HG03565 (cell line): ENCODE results near the gene ATXN2.

Source experiments
- ATAC-seq: cut with Tn5 transposase; IDR thresholded peaks from one replicate; pipeline ENCODE4 v1.9.1; 2021; ENCODE audit warnings: mild to moderate bottlenecking, moderate library complexity; ENCODE audit not compliant: unreplicated experiment

The ATXN2 gene

GRCh38 chr12:111454716-111455447, 144.2 kb downstream of the ATXN2 start:
- ATAC-seq: no peak

DNA sequence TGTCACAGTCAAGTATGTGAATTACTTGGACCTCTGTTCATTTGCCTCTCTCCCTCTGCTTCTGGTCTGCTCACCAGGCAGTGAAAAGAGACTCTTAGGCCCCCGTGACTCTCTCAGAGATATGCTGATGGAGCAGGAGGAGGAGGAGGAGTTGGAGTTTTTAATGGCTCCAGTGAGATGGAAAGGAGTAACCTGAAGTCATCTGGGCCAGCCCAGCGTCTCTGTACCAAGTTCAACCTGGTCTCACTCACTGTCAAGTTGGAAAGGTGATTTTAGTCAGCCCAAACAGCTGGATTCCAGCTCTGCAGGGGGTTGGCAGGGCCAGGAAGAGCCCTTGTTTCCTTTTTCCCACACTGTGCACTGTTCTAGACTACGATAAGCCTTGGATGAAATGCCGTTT, 144.8 kb downstream of the ATXN2 start:
- ATAC-seq: no peak

DNA sequence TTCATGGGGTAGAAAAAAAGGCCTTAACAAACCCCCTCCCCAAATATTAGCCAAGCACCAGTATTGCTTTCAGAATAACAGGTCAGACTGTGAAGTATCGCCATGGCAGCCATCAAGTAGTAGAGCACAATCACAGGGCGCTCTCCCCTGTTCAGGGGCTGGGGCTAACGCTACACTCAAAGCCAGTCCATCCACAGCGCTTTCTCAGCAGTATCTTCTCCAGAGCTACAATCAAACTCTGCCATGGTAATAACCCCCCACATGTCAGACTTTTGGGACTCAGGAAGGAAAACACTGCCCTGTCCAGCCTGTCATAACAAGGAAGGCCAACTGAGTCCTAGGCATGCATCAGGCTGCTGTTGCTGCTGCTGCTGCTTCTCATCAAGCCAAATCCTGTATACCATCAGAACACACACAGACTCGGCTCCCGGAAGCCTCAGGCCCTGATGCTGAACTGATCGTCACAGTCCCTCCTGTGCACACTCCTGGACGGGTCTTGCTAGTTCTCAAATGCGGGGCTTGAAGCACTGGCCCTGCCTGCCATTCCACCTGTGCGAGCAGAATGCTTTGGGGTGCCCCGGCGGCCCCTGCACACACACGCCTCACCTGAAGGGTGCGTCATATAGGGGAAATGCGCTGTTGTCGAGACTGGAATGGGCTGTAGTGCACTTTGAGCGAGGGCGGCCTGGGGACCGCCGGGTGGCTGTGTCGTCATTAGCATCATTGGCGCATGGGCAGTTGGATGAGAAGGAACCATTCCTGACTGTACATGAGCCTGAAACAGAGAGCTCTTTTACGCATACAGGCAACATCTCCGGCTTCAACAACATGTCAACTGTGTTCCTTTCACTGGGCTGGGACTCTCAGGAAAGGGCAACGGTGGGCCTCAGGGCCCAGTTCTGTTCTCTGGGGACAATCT, 145.8 kb downstream of the ATXN2 start:
- ATAC-seq: no peak

GRCh38 chr12:111451649-111452129, 147.4 kb downstream of the ATXN2 start:
- no peak for ATAC-seq

DNA sequence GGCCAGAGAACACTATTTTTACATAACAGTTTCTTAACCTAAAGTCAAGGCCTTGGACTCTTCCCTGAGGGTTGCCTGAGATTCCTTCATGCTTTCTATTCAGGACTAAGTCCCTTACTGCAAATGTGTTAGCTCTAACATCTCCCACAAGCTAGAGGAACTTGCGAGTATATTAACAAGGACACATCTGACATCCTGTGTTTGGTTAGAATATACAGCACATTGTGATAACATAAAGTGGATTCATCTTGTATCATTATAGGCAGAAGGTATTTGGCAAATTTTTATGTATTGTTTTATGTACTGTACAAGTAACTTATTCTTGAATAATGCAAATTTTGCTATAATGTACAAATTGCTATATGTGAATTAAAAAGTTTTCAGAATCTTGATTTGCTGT, 147.9 kb downstream of the ATXN2 start:
- ATAC-seq: no peak

GRCh38 chr12:111450676-111451075, 148.4 kb downstream of the ATXN2 start:
- no peak for ATAC-seq

DNA sequence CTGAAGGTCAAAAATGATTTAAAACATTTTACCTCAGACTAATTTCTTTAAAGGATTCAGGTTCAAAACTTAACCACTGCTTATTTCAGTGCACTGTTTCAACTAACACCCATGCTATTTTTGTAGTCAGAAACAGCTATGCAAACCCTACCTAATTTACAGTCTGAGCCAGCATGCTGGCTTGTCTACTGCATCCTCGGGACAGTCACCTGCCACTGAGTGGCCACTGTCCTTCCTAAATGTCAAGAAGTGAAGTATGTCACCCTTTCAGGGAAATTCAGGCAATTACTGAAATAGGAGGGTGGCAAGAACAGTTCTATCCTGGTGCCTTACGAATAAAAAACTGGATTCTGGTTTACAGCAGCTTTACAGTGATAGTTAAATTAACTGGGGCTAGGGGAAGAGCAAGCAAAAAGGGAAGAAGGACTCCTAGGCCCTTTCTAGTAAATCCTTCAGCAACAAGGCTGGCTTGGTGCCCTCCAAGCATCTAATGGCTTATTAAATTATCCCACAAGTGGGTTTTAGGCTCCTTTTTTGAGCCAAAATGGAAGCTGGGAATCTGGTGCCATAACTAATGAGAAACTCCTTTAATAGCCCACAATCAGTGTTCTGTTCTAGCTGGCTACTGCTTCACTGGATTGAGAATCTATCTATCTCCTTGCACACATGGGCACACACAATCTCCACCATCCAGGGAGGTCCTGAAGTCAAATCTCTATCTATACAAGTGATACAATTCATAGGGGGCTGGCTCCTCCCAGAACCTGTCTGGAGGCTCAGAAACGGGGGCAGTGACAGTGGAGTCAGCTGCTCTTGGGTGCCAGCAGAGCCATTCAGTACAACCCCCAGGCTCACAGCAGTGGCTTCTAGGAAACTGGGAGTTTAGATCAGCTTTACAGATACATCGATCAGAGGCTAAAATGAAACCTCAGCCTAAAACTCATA, 150.0 kb downstream of the ATXN2 start:
- ATAC-seq: no peak

- no peak for ATAC-seq
Measured at GRCh38 chr12:111448266-111448830, 150.8 kb downstream of the ATXN2 start.

GRCh38 chr12:111447571-111448265, 151.4 kb downstream of the ATXN2 start:
- no peak for ATAC-seq

GRCh38 chr12:111446631-111447570, 152.2 kb downstream of the ATXN2 start:
- no peak for ATAC-seq

GRCh38 chr12:111445726-111446581, 153.2 kb downstream of the ATXN2 start:
- no peak for ATAC-seq

DNA sequence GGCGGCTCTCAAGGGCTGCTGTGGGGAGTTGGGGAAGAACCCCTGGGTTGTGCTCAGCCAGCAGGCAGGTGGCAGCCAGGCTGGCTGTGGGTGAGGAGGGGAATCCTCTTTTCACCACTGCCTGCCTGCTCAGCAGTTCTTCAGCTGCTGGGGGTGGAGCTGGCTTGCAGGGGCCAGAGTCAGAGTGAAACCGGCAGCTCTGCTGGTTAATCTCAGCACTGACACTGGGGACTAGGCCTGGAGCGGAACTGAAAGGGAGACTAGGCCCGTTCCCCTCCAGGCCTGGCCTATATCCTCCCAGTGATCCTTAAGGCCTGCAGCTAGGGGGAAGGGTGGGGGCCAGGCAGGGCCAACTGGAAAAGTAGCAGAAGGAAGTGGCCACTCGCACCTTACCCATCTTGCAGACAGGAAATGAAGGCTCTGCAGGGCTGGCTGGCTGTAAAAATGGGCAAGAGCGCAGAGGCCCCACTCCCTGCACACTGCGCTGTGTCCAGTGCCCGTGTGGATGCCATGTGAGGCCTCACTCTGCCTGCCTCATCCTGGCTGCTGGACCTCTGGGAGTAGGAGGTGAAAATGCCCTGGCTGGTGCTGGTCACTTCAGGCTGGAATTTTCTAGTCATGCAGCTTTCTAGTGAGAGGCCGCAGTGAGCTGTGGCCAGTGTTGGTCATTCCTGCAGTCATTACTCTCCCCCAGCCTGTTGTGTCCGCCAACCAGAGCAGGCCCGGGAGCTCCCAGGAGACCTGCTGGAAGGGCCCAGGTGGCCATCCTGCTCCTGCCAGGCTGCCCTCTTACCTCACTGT, 154.0 kb downstream of the ATXN2 start:
- peak; percentile 70 for ATAC-seq

DNA sequence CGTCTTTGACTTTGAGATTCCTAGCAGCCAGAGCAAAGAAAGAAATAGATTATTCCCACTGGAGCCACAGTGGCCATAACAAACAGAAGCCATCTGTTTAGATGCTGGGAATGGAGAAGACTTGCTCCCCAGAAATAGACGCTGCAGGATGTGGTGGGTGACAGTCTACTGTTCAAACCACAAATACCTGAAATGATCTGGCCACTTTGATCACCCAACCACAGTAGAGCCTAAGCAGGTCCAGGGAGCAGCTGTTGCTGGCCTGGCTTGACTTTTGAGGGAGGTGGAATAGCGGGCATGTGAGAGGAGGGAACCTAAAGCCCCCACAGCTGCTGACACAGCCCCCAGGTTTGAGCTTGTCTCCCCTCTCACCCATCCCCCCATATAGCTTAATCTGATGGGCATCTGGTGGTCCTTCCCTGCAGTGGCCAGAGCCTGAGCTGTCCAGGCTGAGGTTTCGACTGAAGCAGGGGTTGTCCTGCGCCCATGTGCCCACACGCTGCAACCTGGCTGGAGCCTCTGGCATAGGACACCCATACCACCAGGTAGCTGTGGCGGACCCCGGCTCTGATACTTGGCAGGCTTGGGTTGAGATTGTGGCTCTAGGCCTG, 154.7 kb downstream of the ATXN2 start:
- peak; percentile 25 for ATAC-seq

GRCh38 chr12:111443586-111443985, 155.5 kb downstream of the ATXN2 start:
- ATAC-seq: no peak

DNA sequence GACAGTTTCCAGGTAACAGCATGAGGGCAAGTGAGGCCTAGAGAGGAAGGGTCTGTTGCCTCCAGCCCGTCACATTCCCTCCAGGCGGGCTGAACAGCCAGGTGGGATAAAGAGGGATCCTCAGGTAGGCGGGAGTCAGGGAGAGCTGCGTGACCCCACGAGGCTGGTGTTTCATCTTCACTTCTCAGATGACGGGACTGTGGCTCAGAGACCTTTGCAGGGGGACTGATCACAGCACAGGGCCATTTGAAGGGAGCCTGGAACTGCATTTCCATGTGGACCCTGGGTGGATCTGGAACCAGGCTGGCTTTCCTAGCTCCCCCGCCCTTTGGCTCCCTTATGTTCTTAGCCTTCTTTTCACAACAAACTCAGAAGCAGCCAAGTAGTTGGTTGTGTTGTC, 156.0 kb downstream of the ATXN2 start:
- no peak for ATAC-seq

DNA sequence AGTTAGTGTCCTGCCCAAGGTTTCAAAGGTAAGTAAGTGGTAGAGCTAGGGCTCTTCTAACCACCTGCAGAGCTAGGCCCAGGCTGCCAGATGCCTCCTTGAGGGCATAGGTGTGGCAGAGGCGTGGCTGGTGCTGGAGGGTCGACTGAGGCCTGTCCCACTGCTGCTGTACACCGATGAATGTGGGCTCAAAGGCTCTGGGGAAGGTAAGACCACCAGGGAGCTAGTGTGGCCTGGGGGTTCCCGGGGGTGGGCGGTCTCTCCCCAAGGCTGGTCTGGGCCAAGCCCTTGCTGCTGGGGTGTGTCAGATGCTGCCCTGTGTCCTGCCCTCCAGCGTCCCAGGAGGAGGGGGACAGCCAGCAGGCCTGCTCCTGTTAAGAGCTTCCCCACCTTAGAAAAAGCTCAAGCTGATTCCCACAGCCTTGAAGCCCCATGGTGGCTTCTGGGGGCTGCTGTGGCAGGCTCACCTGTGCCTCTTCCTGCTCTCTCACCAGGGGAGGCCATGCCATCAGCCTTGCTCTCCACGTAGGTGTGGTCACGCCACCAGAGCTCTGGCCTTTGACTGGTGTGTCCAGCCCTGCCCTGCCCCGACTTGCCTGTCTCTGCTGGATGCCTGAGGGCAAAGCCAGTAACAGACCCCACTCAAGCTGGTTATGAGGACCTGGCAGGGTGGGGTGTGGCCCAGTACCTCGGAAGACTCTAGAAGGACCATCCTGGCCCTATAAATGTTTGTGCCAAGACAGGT, 156.6 kb downstream of the ATXN2 start:
- no peak for ATAC-seq
